ENCODE results near the gene GLT8D2. TPM values are rescaled to one million over a fixed set of nuclear protein-coding genes. Genes with fewer than 3 reads are reported as not detected.

GLT8D2 gene
- polyA plus RNA-seq, 1 of the 3 experiments (the other 2 are of a cell fraction), result 50.0 TPM

DNA sequence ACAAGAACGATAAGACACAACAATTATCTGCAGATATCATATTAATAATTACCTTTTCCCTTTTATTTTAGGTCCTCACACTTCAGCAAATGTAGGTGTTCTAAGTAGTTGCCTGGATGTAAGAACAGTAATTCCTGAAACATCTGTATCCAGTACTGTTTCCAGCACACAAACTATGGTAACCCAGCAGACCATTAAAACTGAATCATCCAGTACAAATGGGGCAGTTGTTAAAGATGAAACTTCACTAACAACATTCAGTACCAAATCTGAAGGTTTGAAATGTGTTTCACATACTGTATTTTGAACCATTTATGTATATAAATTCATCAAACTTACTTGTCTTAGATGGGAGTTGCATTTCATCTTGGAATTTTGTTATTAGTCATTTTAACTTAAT is 45.3 kb upstream of the GLT8D2 start:
- TF ChIP-seq YY1 (IDR thresholded peaks at IDR 0.05; ENCODE audit: low read depth) (no peak), JUND (IDR thresholded peaks at IDR 0.05) (no peak), SMC3 (IDR thresholded peaks at IDR 0.05; ENCODE audit: low read depth, low read length) (no peak), CHD2 (IDR thresholded peaks at IDR 0.05; ENCODE audit: low read length, partially characterized antibody) (no peak), RCOR1 (IDR thresholded peaks at IDR 0.05; ENCODE audit: low read length) (no peak), TAF1 (IDR thresholded peaks at IDR 0.05; ENCODE audit: borderline replicate concordance, low read depth, low read length) (no peak), FOXJ3 (CRISPR knock-in tag; IDR thresholded peaks at IDR 0.05) (no peak), FOSL2 (IDR thresholded peaks at IDR 0.05; ENCODE audit: borderline replicate concordance, low read depth) (no peak), MEF2A (IDR thresholded peaks at IDR 0.05; ENCODE audit: borderline replicate concordance, low read depth) (no peak), GABPA (IDR thresholded peaks at IDR 0.05; ENCODE audit: low read depth) (no peak), TCF12 (IDR thresholded peaks at IDR 0.05) (no peak), SIN3A (IDR thresholded peaks at IDR 0.05; ENCODE audit: borderline replicate concordance, low read depth, low read length) (no peak), NRF1 (IDR thresholded peaks at IDR 0.05; ENCODE audit: low read depth, low read length) (no peak), RXRA (IDR thresholded peaks at IDR 0.05; ENCODE audit: borderline replicate concordance, low read depth) (no peak)
- TF ChIP-seq, protein P1, sequence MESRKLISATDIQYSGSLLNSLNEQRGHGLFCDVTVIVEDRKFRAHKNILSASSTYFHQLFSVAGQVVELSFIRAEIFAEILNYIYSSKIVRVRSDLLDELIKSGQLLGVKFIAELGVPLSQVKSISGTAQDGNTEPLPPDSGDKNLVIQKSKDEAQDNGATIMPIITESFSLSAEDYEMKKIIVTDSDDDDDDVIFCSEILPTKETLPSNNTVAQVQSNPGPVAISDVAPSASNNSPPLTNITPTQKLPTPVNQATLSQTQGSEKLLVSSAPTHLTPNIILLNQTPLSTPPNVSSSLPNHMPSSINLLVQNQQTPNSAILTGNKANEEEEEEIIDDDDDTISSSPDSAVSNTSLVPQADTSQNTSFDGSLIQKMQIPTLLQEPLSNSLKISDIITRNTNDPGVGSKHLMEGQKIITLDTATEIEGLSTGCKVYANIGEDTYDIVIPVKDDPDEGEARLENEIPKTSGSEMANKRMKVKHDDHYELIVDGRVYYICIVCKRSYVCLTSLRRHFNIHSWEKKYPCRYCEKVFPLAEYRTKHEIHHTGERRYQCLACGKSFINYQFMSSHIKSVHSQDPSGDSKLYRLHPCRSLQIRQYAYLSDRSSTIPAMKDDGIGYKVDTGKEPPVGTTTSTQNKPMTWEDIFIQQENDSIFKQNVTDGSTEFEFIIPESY (IDR thresholded peaks at IDR 0.05; ENCODE audit: borderline replicate concordance, low read depth), result no peak
- TF ChIP-seq, protein P2, sequence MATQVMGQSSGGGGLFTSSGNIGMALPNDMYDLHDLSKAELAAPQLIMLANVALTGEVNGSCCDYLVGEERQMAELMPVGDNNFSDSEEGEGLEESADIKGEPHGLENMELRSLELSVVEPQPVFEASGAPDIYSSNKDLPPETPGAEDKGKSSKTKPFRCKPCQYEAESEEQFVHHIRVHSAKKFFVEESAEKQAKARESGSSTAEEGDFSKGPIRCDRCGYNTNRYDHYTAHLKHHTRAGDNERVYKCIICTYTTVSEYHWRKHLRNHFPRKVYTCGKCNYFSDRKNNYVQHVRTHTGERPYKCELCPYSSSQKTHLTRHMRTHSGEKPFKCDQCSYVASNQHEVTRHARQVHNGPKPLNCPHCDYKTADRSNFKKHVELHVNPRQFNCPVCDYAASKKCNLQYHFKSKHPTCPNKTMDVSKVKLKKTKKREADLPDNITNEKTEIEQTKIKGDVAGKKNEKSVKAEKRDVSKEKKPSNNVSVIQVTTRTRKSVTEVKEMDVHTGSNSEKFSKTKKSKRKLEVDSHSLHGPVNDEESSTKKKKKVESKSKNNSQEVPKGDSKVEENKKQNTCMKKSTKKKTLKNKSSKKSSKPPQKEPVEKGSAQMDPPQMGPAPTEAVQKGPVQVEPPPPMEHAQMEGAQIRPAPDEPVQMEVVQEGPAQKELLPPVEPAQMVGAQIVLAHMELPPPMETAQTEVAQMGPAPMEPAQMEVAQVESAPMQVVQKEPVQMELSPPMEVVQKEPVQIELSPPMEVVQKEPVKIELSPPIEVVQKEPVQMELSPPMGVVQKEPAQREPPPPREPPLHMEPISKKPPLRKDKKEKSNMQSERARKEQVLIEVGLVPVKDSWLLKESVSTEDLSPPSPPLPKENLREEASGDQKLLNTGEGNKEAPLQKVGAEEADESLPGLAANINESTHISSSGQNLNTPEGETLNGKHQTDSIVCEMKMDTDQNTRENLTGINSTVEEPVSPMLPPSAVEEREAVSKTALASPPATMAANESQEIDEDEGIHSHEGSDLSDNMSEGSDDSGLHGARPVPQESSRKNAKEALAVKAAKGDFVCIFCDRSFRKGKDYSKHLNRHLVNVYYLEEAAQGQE (IDR thresholded peaks at IDR 0.05; ENCODE audit: low read depth, low read length), result no peak
- TF ChIP-seq, protein P3, sequence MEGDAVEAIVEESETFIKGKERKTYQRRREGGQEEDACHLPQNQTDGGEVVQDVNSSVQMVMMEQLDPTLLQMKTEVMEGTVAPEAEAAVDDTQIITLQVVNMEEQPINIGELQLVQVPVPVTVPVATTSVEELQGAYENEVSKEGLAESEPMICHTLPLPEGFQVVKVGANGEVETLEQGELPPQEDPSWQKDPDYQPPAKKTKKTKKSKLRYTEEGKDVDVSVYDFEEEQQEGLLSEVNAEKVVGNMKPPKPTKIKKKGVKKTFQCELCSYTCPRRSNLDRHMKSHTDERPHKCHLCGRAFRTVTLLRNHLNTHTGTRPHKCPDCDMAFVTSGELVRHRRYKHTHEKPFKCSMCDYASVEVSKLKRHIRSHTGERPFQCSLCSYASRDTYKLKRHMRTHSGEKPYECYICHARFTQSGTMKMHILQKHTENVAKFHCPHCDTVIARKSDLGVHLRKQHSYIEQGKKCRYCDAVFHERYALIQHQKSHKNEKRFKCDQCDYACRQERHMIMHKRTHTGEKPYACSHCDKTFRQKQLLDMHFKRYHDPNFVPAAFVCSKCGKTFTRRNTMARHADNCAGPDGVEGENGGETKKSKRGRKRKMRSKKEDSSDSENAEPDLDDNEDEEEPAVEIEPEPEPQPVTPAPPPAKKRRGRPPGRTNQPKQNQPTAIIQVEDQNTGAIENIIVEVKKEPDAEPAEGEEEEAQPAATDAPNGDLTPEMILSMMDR (IDR thresholded peaks at IDR 0.05), result no peak
- TF ChIP-seq, protein P4, sequence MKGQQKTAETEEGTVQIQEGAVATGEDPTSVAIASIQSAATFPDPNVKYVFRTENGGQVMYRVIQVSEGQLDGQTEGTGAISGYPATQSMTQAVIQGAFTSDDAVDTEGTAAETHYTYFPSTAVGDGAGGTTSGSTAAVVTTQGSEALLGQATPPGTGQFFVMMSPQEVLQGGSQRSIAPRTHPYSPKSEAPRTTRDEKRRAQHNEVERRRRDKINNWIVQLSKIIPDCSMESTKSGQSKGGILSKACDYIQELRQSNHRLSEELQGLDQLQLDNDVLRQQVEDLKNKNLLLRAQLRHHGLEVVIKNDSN (IDR thresholded peaks at IDR 0.05; ENCODE audit: borderline replicate concordance, low read depth), result no peak
- TF ChIP-seq, protein P5, sequence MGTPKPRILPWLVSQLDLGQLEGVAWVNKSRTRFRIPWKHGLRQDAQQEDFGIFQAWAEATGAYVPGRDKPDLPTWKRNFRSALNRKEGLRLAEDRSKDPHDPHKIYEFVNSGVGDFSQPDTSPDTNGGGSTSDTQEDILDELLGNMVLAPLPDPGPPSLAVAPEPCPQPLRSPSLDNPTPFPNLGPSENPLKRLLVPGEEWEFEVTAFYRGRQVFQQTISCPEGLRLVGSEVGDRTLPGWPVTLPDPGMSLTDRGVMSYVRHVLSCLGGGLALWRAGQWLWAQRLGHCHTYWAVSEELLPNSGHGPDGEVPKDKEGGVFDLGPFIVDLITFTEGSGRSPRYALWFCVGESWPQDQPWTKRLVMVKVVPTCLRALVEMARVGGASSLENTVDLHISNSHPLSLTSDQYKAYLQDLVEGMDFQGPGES (IDR thresholded peaks at IDR 0.05; ENCODE audit: low read depth, low read length), result no peak
- TF ChIP-seq, protein P6, sequence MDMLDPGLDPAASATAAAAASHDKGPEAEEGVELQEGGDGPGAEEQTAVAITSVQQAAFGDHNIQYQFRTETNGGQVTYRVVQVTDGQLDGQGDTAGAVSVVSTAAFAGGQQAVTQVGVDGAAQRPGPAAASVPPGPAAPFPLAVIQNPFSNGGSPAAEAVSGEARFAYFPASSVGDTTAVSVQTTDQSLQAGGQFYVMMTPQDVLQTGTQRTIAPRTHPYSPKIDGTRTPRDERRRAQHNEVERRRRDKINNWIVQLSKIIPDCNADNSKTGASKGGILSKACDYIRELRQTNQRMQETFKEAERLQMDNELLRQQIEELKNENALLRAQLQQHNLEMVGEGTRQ (IDR thresholded peaks at IDR 0.05; ENCODE audit: borderline replicate concordance, low read depth, low read length), result no peak
- no peaks in the 10 kb centered on the region for H4K20me1 ChIP-seq (ENCODE audit: insufficient read depth)
- H3K27me3 ChIP-seq (ENCODE audit: insufficient read depth), result no peaks in the 10 kb centered on the region
- CTCF ChIA-PET, result no interaction called here
- no peak overlapping the region for H3K9ac ChIP-seq
- 83% methylated on average over 1 of the region's 1 CpG for WGBS (ENCODE audit: low lambda C conversion rate)
- H3K36me3 ChIP-seq (replicated peaks in 1 of 2; ENCODE audit: control insufficient read depth in 1 of 2, insufficient read depth in 2 of 2, low read length in 1 of 2), result peaks cover 61 to 78% of the 10 kb centered on the region in 2 experiments
- no peaks in the 10 kb centered on the region for H3K9me2 ChIP-seq
- no peaks in the 10 kb centered on the region for H3K79me2 ChIP-seq (ENCODE audit: insufficient read depth)
- H3K27ac ChIP-seq (ENCODE audit: low read depth in 2 of 2, low read length in 1 of 2), result no peak overlapping the region
- H3K9me3 ChIP-seq, result no peaks in the 10 kb centered on the region
- no peak for DNase-seq
- no peak overlapping the region for H3K4me2 ChIP-seq
- no peak overlapping the region for H3K4me3 ChIP-seq (ENCODE audit: low read depth in 2 of 2, low read length in 1 of 2)
- no peak overlapping the region for H2AFZ ChIP-seq (ENCODE audit: low read depth)
- POLR2A ChIA-PET, result no interaction called here
- no peaks in the 10 kb centered on the region for H3K4me1 ChIP-seq (ENCODE audit: control insufficient read depth in 1 of 2, insufficient read depth in 2 of 2, low read depth in 1 of 2, low read length in 1 of 2)
- H3F3A ChIP-seq (replicated peaks; ENCODE audit: insufficient read depth), result no peaks in the 10 kb centered on the region
